ENCODE measurements around the gene ZNF584. TPM values are rescaled to one million over a fixed set of nuclear protein-coding genes. Genes with fewer than 3 reads are reported as not detected.
"Not testable (repeated sequence)": the region's sequence is repeated elsewhere in the genome, so short reads cannot be mapped to it uniquely, and the experiment has no call there.

The ZNF584 gene
- total RNA-seq, 2 donors from 2014 or later: 7.3 to 11.7 TPM

- DNase-seq (ENCODE audit: low spot score): no peak
- intact Hi-C loops (cut with DNase I): no loop called here
These were observed 8.0 kb upstream of the ZNF584 start for GRCh38 chr19:58400316-58400915.

GRCh38 chr19:58400916-58401839 lies 7.3 kb upstream of the ZNF584 start:
- intact Hi-C loops (cut with DNase I): no loop called here
- DNase-seq (ENCODE audit: low spot score): peak; percentile 100

- intact Hi-C loops (cut with DNase I): no loop called here
- DNase-seq (ENCODE audit: low spot score): no peak
These were observed 6.5 kb upstream of the ZNF584 start for GRCh38 chr19:58401840-58402421.

GRCh38 chr19:58403920-58404478 lies 4.5 kb upstream of the ZNF584 start:
- intact Hi-C loops (cut with DNase I): not testable (repeated sequence)

GRCh38 chr19:58406818-58407657 lies 1.4 kb upstream of the ZNF584 start:
- intact Hi-C loops (cut with DNase I): no loop called here
- DNase-seq (ENCODE audit: low spot score): peak; percentile 54

More at GRCh38 chr19:58403920-58404478, 4.5 kb upstream of the ZNF584 start:
- peak; percentile 11 for DNase-seq (ENCODE audit: low spot score)

- intact Hi-C loops (cut with DNase I): no loop called here
- DNase-seq (ENCODE audit: low spot score): peak; percentile 78
These were observed 744 bp upstream of the ZNF584 start for GRCh38 chr19:58407658-58408151.

- intact Hi-C loops (cut with DNase I): no loop called here
- DNase-seq (ENCODE audit: low spot score): peak; percentile 73
These were observed 751 bp downstream of the ZNF584 start for GRCh38 chr19:58409010-58409790.

- DNase-seq (ENCODE audit: low spot score): no peak
- intact Hi-C loops (cut with DNase I): no loop called here
These were observed 8.2 kb downstream of the ZNF584 start for GRCh38 chr19:58416604-58417003.

GRCh38 chr19:58417071-58417470 lies 8.6 kb downstream of the ZNF584 start:
- intact Hi-C loops (cut with DNase I): no loop called here
- no peak for DNase-seq (ENCODE audit: low spot score)

GRCh38 chr19:58428617-58429016 lies 20.2 kb downstream of the ZNF584 start:
- no peak for DNase-seq (ENCODE audit: low spot score)
- intact Hi-C loops (cut with DNase I): no loop called here

- intact Hi-C loops (cut with DNase I): no loop called here
These were observed 21.3 kb downstream of the ZNF584 start for GRCh38 chr19:58429745-58430144.

GRCh38 chr19:58434217-58434616 lies 25.8 kb downstream of the ZNF584 start:
- intact Hi-C loops (cut with DNase I): no loop called here
- DNase-seq (ENCODE audit: low spot score): no peak

More at GRCh38 chr19:58429745-58430144, 21.3 kb downstream of the ZNF584 start:
- DNase-seq (ENCODE audit: low spot score): no peak

- intact Hi-C loops (cut with DNase I): no loop called here
- DNase-seq (ENCODE audit: low spot score): peak; percentile 99
These were observed 31.4 kb downstream of the ZNF584 start, which contains the start of gene ZNF132 for GRCh38 chr19:58439576-58440554. TSS of gene ZNF132 (minus strand) at chr19:58440153. CDS start at chr19:58439821, 332 bp downstream.

GRCh38 chr19:58440556-58440955 lies 32.1 kb downstream of the ZNF584 start:
- DNase-seq (ENCODE audit: low spot score): no peak
- intact Hi-C loops (cut with DNase I): no loop called here

- DNase-seq (ENCODE audit: low spot score); intact Hi-C loops (cut with DNase I): not testable (repeated sequence)
These were observed 34.5 kb downstream of the ZNF584 start for GRCh38 chr19:58442986-58443385.

GRCh38 chr19:58448860-58449259 lies 40.4 kb downstream of the ZNF584 start:
- intact Hi-C loops (cut with DNase I); DNase-seq (ENCODE audit: low spot score): not testable (repeated sequence)

GRCh38 chr19:58449980-58450379 lies 41.5 kb downstream of the ZNF584 start:
- DNase-seq (ENCODE audit: low spot score); intact Hi-C loops (cut with DNase I): not testable (repeated sequence)
